LHCN-M2 (cell line): ENCODE measurements around the gene AGAP1. TPM values are rescaled to one million over a fixed set of nuclear protein-coding genes. Genes with fewer than 3 reads are reported as not detected.

Source experiments
- DNase-seq: peaks from one replicate; pipeline ENCODE4 v3.0.0-alpha.2; 2012; ENCODE audit warnings: low read depth
- total RNA-seq: library from RNA; depleted of rRNA; stranded (reverse); fragments of >200 nt; gene quantifications from 2 replicates; pipeline ENCODE4 v1.2.3, GENCODE V29; 2014

Gene AGAP1
- total RNA-seq, 1 experiment from 2014 or later = 15.2 TPM

DNA sequence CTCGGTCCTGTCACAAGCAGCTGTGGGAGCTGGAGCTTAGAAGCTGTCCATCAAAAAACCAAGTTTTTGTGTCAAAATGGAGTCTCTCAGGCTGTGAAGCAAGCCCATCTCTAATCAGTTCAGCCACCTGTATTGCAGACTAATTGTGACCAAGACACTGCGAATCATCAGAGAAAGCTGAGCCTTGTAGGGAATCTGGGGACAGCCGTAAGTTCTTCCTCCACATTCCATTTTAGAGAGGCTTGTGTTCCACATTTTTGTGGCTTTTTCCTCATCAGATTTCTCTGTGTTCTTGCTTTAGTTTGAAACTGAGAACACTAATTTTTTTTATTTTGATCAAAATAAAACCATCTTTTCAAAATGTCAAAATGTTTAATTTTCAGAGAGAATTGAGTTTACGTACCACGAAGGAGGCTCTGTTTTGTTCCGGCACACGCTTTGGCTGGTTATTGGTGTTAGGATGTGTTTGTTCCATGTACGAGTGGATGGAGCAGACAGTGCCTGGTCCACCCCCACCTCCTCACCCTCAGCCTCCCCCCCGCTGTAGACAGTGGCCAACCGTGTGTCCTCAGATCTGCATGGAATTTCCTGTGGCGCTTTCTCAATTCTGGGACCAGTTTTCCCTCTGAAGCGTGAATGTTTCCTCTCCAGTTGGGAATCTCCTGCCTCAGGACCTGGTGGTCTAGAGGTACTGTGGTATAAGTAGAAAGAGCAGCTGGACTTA is 140.8 kb downstream of the AGAP1 start:
- peak; percentile 59 for DNase-seq

- DNase-seq = no peak
Observed at GRCh38 chr2:235636546-235636945, 142.7 kb downstream of the AGAP1 start.

GRCh38 chr2:235637896-235638295 is 144.1 kb downstream of the AGAP1 start:
- no peak for DNase-seq

- no peak for DNase-seq
Observed at GRCh38 chr2:235638541-235639427, 144.9 kb downstream of the AGAP1 start.

- peak; percentile 97 for DNase-seq
Observed at GRCh38 chr2:235639428-235639773, 145.6 kb downstream of the AGAP1 start.

GRCh38 chr2:235639885-235640284 is 146.0 kb downstream of the AGAP1 start:
- DNase-seq = peak; percentile 60

GRCh38 chr2:235640377-235640776 is 146.5 kb downstream of the AGAP1 start:
- no peak for DNase-seq

- peak; percentile 50 for DNase-seq
Observed at GRCh38 chr2:235640926-235641723, 147.3 kb downstream of the AGAP1 start.

DNA sequence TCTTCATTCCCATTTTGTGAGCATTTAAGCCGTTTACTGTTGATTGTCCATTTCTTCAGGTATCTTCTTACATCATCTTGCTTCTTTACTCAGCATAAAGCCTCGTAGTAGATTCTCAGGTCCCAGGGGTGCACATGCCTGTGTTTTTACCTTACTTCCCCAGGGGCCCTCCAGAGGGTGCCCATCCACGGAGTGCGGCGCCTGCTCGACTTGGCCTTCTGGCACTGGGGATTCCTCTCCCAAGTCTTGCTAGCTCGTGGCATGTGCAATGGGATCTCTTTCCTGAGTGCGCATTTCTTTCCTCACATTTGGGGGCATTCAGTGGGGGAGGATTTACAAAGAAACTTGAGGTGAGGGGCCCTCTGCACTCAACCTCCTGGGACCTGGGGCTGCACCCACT is 148.1 kb downstream of the AGAP1 start:
- no peak for DNase-seq

- peak; percentile 97 for DNase-seq
Observed at GRCh38 chr2:235642446-235643098, 148.7 kb downstream of the AGAP1 start.

GRCh38 chr2:235643680-235644511 is 150.1 kb downstream of the AGAP1 start:
- DNase-seq = no peak

DNA sequence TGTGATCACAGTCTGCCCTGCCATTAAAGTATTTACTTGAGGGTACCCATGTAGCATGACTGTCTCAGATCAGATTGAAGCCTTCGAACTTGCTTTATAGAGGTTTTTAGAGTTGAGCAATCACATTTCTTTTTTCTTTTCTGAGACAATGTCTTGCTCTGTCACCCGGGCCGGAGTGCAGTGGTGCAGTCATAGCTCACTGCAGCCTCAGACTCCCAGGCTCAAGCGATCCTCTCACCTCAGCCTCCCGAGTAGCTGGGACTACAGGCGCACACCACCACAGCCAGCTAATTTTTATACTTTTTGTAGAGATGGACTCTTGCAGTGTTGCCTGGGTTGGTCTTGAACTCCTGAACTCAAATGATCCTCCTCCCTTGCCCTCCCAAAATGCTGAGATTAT is 153.4 kb downstream of the AGAP1 start:
- DNase-seq = no peak

DNA sequence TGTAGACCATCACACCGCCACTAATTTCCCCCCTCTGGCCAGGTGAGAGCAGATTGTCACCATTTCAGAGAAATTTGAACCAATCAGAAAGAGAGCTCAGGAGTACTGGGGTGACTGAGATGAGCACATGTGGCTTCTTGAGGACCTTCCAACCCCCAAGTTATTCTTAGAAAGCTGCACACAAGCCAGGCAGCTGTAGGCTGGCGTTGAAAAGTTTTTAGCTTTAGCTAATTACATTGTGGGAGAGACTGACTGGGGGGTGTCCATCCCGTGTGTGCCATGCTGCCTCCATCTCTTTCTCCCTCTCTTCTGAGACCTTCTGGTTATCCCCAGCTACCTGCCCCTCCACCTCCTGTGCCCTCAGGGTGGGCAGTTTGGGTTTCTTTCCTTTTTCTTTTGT is 154.0 kb downstream of the AGAP1 start:
- DNase-seq = no peak

GRCh38 chr2:235649418-235649817 is 155.6 kb downstream of the AGAP1 start:
- no peak for DNase-seq

- no peak for DNase-seq
Observed at GRCh38 chr2:235651643-235652042, 157.8 kb downstream of the AGAP1 start.

- DNase-seq = no peak
Observed at GRCh38 chr2:235654103-235654813, 160.4 kb downstream of the AGAP1 start.

- no peak for DNase-seq
Observed at GRCh38 chr2:235658351-235659174, 164.7 kb downstream of the AGAP1 start.

- DNase-seq = peak; percentile 90
Observed at GRCh38 chr2:235659767-235660322, 166.0 kb downstream of the AGAP1 start.
